ENCODE data around the gene ROBO3.

Gene ROBO3

GRCh38 chr11:124842305-124842704 lies 22.9 kb upstream of the ROBO3 start:
- DNase-seq (ENCODE audit: low spot score) = no peak

- DNase-seq (ENCODE audit: low spot score) = no peak
Observed at GRCh38 chr11:124843616-124843910, 21.7 kb upstream of the ROBO3 start.

- DNase-seq (ENCODE audit: low spot score) = no peak
Observed at GRCh38 chr11:124844664-124845079, 20.6 kb upstream of the ROBO3 start.

- no peak for DNase-seq (ENCODE audit: low spot score)
Observed at GRCh38 chr11:124846070-124846673, 19.1 kb upstream of the ROBO3 start.

GRCh38 chr11:124859171-124859570 lies 6.1 kb upstream of the ROBO3 start:
- DNase-seq (ENCODE audit: low spot score) = no peak

- DNase-seq (ENCODE audit: low spot score) = no peak
Observed at GRCh38 chr11:124861670-124862069, 3.6 kb upstream of the ROBO3 start.

GRCh38 chr11:124863137-124863825 lies 2.0 kb upstream of the ROBO3 start:
- no peak for DNase-seq (ENCODE audit: low spot score)

GRCh38 chr11:124863826-124864165 lies 1.4 kb upstream of the ROBO3 start:
- no peak for DNase-seq (ENCODE audit: low spot score)

GRCh38 chr11:124864176-124864891 lies 898 bp upstream of the ROBO3 start:
- DNase-seq (ENCODE audit: low spot score) = no peak

GRCh38 chr11:124864892-124865180 lies 396 bp upstream of the ROBO3 start:
- no peak for DNase-seq (ENCODE audit: low spot score)

GRCh38 chr11:124865902-124866851 lies 945 bp downstream of the ROBO3 start:
- peak; percentile 84 for DNase-seq (ENCODE audit: low spot score)

- DNase-seq (ENCODE audit: low spot score) = peak; percentile 87
Observed at GRCh38 chr11:124867700-124868099, 2.5 kb downstream of the ROBO3 start.

GRCh38 chr11:124868331-124869274 lies 3.4 kb downstream of the ROBO3 start:
- no peak for DNase-seq (ENCODE audit: low spot score)

GRCh38 chr11:124869331-124869730 lies 4.1 kb downstream of the ROBO3 start:
- no peak for DNase-seq (ENCODE audit: low spot score)

- DNase-seq (ENCODE audit: low spot score) = no peak
Observed at GRCh38 chr11:124869856-124870387, 4.7 kb downstream of the ROBO3 start.

- DNase-seq (ENCODE audit: low spot score) = no peak
Observed at GRCh38 chr11:124870430-124870829, 5.2 kb downstream of the ROBO3 start.

- no peak for DNase-seq (ENCODE audit: low spot score)
Observed at GRCh38 chr11:124872280-124872679, 7.0 kb downstream of the ROBO3 start.

GRCh38 chr11:124872741-124873140 lies 7.5 kb downstream of the ROBO3 start:
- no peak for DNase-seq (ENCODE audit: low spot score)

GRCh38 chr11:124873951-124874350 lies 8.7 kb downstream of the ROBO3 start:
- DNase-seq (ENCODE audit: low spot score) = no peak

- DNase-seq (ENCODE audit: low spot score) = no peak
Observed at GRCh38 chr11:124874571-124875255, 9.5 kb downstream of the ROBO3 start.

- DNase-seq (ENCODE audit: low spot score) = no peak
Observed at GRCh38 chr11:124875401-124875800, 10.2 kb downstream of the ROBO3 start.
